RWPE1 (cell line): Measurements from ENCODE around the gene FANK1.

ENCODE experiments used
- CTCF ChIA-PET: fragments of 350-600 bp; sonication (Branson Sonifier 250); formaldehyde crosslinking; extraction: SDS; loops from one replicate; lab custom pipeline; 2021; lab: Yijun Ruan, JAX
- POLR2A ChIA-PET: fragments of 400-600 bp; formaldehyde crosslinking; extraction: SDS; loops from one replicate; lab custom pipeline; 2020; ENCODE audit warnings: antibody characterized with exemption; ENCODE audit not compliant: low non-redundant PET; lab: Yijun Ruan, JAX
- DNase-seq: peaks from one replicate; pipeline ENCODE4 v3.0.0; 2012; ENCODE audit warnings: low spot score
- H3K27ac ChIP-seq: fragments of 450-650 bp; 2 replicates; pipeline ENCODE4 v1.5.1; 2017
- TF ChIP-seq, protein P1 (sequence below): fragments of 450-650 bp; conservative IDR thresholded peaks from 2 replicates; pipeline ENCODE4 v1.5.1; 2017; ENCODE audit warnings: low read depth, mild to moderate bottlenecking

Gene FANK1

DNA sequence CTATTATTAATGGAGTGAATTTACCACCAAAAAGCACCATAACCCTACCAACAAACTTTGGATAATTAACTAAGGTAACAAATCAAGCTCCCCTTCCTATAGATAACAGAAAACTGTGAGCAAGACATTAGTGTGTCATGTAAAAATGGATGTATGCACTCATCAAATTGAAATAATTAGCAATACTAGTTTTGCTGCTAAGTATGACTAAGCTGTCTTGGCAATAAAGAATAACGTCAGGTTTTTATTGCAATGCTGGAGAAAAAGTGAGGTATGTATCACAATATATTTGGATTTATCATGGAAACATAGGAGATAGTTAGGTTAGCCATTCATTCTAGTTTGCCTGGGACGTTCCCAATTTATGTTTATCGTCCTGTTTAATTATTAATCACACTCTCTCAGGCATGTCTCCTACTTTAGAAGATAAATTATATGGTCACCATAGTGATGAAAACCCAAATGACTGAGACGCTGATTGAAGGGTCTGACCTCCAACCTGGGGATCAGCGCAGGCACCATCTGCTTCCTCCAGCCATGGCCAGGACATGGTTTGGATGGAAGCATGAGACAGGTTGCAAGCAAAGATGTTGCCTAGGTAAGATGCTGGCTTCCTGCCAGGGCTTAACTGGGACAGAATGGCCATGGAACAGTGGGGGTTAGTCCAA lies 125.6 kb downstream of the FANK1 start:
- peak; percentile 31 for DNase-seq
- no peak overlapping the region for H3K27ac ChIP-seq
- TF ChIP-seq, protein P1, sequence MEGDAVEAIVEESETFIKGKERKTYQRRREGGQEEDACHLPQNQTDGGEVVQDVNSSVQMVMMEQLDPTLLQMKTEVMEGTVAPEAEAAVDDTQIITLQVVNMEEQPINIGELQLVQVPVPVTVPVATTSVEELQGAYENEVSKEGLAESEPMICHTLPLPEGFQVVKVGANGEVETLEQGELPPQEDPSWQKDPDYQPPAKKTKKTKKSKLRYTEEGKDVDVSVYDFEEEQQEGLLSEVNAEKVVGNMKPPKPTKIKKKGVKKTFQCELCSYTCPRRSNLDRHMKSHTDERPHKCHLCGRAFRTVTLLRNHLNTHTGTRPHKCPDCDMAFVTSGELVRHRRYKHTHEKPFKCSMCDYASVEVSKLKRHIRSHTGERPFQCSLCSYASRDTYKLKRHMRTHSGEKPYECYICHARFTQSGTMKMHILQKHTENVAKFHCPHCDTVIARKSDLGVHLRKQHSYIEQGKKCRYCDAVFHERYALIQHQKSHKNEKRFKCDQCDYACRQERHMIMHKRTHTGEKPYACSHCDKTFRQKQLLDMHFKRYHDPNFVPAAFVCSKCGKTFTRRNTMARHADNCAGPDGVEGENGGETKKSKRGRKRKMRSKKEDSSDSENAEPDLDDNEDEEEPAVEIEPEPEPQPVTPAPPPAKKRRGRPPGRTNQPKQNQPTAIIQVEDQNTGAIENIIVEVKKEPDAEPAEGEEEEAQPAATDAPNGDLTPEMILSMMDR: no peak
- CTCF ChIA-PET: interaction anchor here (0.6 kb wide), 2 partner anchors 250 to 365 kb away, joined by 3 read pairs; no protein-coding TSS in a partner anchor
- POLR2A ChIA-PET: no interaction called here

DNA sequence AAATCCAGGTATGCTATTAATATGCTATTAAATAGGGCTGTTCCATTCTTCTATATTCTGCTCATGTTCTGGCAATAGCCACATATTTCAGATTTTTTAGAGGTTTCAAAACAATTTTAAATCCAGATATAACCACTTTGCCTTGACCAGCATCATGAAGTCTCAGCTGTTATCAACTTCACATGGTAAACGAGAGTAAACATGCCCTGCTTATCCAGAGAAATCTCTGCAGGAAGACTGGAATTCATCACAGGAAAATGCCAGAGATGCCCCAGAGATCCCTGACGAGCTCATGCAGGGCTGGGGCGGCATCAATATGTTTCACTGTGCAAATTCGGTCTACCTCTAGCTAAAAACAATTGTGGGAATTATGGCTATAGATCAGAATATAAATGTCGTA lies 126.5 kb downstream of the FANK1 start:
- DNase-seq: no peak
- TF ChIP-seq, protein P1: no peak
- POLR2A ChIA-PET: no interaction called here
- CTCF ChIA-PET: no interaction called here
- no peak overlapping the region for H3K27ac ChIP-seq

DNA sequence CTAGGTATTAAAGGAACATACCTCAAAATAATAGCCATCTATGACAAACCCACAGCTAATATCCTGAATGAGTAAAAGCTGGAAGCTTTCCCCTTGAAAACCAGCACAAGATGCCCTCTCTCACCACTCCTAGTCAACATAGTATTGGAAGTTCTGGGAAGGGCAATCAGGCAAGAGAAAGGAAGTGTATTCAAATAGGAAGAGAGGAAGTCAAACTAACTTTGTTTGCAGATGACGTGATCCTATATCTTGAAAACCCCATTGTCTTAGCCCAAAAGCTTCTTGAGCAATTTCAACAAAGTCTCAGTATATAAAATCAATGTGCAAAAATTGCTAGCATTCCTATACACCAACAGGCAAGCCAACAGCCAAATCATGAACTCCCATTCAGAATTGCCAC lies 131.3 kb downstream of the FANK1 start:
- POLR2A ChIA-PET: no interaction called here
- DNase-seq: no peak
- TF ChIP-seq, protein P1: no peak
- CTCF ChIA-PET: no interaction called here
- H3K27ac ChIP-seq: no peak overlapping the region

DNA sequence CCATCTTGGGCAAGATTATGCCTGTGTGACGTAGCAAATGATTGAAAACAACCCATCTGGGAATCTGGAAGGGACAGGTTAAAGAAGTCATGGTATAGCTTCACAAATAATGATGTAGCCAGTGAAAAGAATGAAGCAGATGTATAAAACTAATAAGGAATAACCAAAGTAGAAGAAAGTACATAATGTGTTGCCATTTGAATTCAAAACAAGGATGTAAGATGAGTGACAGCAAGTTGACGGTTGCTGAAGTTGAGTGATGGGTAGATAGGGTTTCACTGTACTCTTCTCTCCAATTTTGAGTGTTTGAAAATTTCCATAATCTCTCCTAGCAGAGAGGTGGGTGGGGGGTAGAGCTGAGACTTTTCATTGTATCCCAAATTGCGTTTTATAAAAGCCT lies 133.6 kb downstream of the FANK1 start:
- ChIA-PET CTCF (interaction anchor here (1.1 kb wide), 1 partner anchor 12 kb away, joined by 4 read pairs; no protein-coding TSS in a partner anchor), POLR2A (no interaction called here)
- H3K27ac ChIP-seq: no peak overlapping the region
- TF ChIP-seq, protein P1: no peak
- no peak for DNase-seq

DNA sequence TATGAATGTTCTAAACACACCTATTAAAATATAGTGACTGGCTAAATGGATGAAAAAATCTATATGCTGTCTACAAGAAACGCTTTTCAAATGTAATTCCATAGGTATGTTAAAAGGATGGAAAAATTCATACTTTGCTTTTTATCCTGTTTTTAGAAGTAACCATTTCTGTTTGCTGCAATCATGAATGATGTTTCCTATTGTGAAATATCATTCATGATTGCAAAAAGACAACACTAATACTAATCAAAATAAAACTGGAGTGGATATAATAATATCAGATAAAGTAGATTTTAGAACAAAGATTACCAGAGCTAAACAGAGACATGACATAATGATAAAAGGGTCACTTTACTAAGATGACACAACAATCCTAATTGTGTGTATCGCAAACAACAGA lies 138.2 kb downstream of the FANK1 start:
- TF ChIP-seq, protein P1: no peak
- POLR2A ChIA-PET: no interaction called here
- DNase-seq: no peak
- CTCF ChIA-PET: interaction anchor here (0.6 kb wide), 1 partner anchor 39 kb away, joined by 3 read pairs; no protein-coding TSS in a partner anchor
- no peak overlapping the region for H3K27ac ChIP-seq

DNA sequence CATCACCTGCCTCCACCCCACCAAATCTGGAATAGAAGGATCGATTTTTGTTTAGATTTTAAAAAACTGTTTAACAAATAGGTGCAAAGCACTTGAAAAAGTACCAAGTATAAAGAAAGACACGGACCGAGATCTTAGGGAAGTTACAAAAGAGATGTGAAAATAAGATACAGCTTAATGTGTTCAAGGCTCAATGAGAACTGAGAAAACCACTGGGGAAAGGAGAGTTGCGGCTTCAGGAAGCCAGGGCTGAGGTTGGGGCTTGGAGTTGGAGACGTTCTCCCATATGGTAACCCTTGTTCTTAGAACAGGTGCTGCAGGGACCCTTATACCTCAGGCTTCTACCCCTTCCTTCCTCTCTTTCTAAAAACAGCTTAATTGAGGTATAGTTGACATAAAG lies 140.2 kb downstream of the FANK1 start:
- no peak overlapping the region for H3K27ac ChIP-seq
- no peak for DNase-seq
- POLR2A ChIA-PET: no interaction called here
- CTCF ChIA-PET: interaction anchor here (0.6 kb wide), 1 partner anchor 81 kb away, joined by 3 read pairs; no protein-coding TSS in a partner anchor
- TF ChIP-seq, protein P1: no peak
